Stimulated activated CD4-positive, alpha-beta T cell treated with anti-CD3 and anti-CD28 coated beads, Interleukin-12 subunit alpha, Interleukin-12 subunit beta, amount 100 ng/mL, for 4 hours (primary cell): ENCODE measurements around the gene DNAJB9.

Source experiments
- DNase-seq: peaks from one replicate; pipeline ENCODE4 v3.0.0-alpha.2; 2020

The DNAJB9 gene

GRCh38 chr7:108570146-108570755, 577 bp downstream of the DNAJB9 start:
- DNase-seq, result peak; percentile 17

DNA sequence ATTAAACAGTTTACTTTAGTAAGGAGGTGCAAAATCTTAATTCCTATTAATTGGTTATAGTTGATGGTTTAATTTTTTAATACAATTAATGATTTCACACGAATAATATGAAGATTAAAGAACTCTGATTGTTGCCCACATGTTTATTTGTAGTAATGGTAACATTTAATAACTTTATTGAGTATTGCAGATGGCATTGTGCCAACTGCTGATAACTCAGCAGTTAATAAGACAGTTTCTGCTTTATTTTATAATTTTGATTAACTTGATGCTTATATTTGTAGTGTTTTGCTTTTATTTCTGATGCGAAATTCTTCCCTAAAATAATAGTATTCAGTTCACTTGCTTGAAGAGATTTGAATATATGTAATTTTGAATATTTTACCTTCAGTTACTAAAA, 2.8 kb downstream of the DNAJB9 start:
- no peak for DNase-seq

DNA sequence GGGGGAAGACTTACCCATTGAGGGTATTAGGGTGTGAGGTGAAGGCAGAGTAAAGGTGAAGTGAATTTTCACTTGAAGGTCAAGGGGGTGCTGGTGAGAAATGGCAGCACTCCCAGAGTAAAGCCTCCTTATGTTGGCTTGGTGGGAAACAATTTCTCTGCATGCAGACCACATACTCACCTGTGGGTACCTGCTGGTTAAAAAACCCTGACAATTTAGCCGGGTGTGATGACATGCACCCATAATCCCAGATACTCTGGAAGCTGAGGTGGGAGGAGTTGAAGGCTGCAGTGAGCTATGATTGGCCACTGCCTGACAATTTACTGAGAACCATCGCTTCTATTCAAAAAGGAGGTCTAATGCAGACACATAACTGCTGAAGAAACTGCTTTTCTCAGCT, 5.5 kb downstream of the DNAJB9 start:
- DNase-seq, result no peak

DNA sequence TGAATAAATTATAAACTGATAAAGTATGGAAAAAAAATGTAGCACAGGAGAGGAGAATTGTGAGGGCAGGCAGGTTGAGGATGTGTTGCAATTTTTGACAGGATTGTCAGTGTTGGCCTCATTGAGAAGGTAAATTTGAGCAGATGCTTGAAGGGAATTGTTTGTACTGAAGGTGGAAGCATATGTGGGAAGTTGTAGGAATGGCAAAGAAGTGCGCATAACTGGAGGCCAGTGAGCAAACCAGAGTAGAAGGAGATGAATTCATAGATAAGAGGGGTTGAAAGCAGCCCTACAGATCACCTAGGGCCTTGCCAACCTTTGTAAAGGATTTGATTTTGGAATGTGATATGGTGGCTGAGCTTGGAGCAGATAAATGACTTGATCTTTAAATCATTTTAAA, 6.4 kb downstream of the DNAJB9 start:
- no peak for DNase-seq

DNA sequence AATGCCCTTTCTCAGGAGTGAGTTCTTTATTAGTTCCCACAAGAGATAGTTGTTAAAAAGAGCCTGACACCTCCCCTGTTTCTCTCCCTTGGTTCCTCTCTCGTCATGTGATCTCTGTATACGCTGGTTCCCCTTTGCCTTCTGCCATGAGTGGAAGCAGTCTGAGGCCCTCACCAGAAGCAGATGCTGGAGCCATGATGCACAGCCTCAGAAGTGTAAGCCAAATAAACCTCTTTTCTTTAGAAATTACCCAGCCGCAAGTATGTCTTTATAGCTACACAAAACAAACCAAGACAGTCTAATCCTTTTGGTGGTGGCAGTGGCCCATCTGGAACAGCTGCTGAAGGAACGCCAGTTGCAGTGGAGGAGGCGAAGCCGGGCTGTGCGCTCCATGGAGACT, 9.3 kb downstream of the DNAJB9 start:
- DNase-seq, result no peak

- no peak for DNase-seq
Observed at GRCh38 chr7:108580298-108580697, 10.6 kb downstream of the DNAJB9 start.

- DNase-seq, result no peak
Observed at GRCh38 chr7:108581655-108582491, 12.2 kb downstream of the DNAJB9 start.

DNA sequence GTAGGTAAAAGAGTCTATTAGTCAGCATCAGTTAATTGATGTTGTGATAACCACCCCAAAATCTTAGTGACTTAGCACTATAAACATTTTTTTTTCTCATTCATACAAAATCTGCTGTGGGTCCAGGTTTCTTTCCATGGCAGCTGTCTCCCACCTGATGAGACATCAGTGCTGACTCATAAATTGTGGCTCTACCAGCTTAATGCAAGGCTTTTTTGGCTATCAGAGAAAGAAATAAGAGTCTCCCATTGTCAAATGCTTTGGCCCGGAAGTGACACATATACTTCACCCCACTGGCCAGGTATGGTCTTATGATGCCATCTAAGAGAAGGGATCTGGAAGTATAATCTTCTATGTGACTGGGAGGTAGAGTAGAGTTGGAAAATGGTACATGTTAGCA, 14.5 kb downstream of the DNAJB9 start:
- DNase-seq, result no peak

DNA sequence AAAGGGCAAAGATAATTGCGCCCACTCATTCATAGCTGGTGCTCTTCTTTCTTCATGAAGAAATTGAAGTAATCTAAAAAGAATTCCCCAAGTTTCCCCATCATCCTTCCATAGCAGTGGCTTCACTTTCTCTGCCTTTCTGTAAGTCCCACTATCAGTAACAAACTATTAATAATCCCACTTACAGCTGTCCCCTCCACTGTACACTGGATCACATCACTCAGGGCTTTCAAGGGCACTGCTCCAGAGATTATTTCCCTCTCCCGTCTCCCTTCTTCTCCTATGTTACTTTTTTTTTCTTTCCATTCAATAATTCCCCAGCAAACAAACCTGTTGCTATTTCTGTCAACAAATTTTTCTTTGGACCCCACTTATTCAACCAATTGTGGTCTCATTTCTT, 16.2 kb downstream of the DNAJB9 start:
- no peak for DNase-seq

DNA sequence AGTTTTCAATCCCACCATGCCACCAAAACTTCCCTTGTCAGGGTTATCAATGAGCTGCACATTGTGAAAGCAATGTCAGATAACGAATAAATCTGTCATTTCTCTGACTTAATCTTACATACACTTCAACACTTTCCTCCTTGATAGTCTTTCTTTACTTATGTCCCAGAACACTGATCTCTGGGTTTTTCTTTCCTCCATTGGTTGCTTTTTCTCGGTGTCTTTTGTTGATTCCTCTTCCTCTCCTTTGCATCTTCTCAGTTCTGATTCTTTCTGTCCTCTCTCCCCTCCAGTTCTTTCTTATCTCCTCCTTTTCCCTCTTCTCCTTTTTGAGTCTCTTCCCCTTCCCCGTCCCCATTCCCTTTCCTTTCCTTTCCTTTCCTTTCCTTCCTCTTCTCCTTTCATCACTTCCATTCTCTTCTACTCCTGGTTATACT, 16.6 kb downstream of the DNAJB9 start:
- DNase-seq, result no peak

DNA sequence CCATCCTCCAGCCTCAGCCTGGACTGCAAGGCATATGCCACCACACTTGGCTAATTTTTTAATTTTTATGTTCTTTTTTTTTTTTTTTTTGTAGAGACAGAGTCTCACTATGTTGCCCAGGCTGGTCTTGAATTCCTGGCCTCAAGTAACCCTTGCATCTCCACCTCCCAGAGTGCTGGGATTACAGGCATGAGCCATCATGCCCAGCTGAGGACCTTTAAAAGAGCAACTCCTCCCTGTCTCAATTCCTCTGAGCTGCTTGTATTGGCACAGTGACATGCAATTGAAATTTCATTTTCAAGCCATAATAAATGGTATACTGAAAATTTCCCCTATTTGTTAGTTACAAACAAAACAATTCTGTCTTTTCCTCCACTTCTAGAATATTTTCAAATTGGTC, 19.5 kb downstream of the DNAJB9 start:
- no peak for DNase-seq

DNA sequence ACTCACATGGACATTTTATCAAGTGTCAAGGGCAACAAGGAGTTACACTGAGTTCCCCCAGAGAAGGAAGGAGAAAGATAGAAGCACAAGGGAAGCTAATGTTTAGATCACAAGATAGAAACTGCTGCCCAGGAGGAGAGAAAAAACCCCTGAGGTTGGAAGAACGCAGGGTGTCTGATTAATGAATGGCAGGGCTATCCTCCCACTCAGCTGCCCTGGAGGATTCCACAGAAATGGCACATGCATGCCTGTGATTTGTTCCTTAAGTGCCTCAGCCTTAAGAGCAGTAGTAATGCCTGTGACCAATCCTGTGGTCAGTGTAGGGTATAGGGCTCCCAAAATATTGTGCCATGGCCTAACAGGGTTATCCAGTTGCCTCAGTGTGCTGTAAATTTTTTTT, 20.2 kb downstream of the DNAJB9 start:
- no peak for DNase-seq

- DNase-seq, result no peak
Observed at GRCh38 chr7:108590606-108591005, 20.9 kb downstream of the DNAJB9 start.

DNA sequence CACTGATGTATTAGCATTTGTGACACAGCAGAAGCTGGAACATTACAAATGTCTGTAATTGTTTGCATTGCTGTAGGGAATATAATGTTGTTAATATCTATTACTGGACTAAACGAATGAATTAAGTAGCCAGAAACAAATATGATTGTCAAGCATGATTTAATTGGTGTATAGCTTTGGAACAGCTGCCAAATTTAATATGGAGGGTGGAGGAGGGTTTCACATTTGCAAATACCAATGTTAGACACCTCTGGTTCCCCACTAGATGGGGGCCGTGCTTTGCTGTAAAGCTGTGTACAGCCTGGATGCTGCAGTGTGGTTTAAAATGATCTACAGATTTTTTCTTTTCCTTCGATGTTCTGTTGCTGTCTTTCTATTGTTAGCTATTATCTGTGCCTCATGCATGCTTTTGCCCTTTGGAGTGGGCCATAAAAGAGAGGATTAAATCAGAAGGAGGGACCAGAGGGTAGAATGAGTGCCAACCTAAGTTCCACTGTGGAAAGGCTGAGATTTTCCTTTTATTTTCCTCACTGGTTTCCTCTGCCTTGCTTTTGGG, 23.1 kb downstream of the DNAJB9 start:
- no peak for DNase-seq

GRCh38 chr7:108596560-108596959, 26.9 kb downstream of the DNAJB9 start:
- DNase-seq, result no peak

- DNase-seq, result no peak
Observed at GRCh38 chr7:108598153-108598552, 28.5 kb downstream of the DNAJB9 start.

DNA sequence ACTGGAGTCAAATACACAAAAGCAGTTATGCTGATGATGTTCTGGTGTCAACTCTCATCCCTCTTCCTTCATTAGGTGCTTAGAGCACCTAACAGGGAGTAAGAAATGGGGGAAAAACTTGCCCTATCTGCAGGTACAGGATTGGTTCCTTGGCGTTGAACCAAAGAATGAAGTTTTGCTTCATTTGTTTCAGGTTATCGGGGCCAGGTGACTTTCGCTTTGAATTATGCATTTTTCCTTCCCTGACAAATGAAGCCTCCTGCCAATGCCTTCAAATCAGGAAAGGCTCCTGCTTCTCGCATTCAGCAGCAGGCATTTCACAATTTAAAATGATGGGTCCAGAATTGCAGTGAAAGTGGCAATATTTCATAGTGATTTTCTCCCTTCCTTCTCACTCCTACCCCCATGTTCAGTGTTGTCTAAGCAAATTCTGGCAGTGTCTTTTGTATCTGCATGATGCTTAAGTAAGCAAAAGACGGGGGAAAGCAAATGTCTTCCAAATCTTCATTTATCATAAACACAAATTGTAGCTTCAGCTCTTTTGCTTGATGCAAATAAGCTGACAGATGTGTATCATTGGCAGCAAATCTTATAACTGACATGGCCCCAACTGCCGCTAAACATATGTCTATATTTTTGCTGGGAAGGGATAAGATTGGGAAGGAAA, 29.4 kb downstream of the DNAJB9 start:
- no peak for DNase-seq

DNA sequence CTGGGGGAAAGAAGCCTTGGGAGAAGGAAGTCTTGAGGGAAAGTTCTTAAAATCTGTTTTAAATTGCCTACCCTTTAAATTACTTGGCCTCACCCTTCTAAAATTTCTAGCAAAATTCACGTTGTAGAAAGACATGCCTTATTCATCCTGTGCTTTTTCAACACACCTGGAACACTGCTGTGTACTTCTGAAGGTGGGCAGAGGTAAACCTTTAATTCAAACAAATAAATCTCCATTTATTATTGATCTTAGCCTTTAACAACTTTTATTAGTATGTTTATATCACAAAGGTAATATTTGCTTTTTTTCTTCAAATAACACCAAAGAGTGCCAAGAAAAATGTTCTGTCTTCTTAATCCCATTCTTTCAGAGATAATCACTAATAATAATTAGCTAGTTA, 30.7 kb downstream of the DNAJB9 start:
- no peak for DNase-seq

- no peak for DNase-seq
Observed at GRCh38 chr7:108603656-108604306, 34.1 kb downstream of the DNAJB9 start.

DNA sequence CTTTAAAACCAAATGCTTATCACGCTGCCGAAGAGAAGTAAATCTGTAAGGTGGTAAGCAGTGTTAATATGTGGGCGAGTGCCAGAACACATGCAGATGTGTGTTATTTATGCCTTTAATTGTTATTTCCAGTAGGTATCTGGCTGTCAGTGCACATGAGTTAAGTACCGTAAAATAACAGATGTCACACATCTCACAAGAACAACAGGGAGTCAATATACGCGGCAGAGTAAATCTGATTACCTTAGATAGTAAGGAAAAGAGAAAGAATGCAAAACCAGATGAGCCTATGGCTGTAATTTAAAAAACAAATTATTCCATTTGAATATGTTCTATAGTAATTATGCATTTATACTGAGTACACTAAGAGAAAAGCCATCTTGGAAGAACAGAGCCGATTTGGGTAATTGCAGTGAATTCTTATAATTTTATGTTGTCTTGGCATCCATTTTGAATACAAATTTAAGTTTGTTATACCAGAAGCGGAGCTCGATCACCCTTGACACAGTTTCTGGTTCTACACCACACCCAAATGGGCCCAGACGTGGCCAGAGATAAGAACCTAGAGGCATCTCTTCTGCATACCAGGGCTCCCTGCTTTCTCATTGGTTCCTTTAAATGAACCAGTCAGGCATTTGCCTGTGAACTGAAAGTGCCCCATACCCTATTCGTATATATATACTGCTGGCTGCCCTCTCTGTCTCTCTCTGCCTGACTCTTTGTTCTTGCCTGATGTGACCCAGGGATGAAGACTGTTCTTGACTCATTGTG, 34.8 kb downstream of the DNAJB9 start:
- DNase-seq, result no peak

- DNase-seq, result no peak
Observed at GRCh38 chr7:108605559-108606201, 36.0 kb downstream of the DNAJB9 start.

GRCh38 chr7:108609643-108610042, 40.0 kb downstream of the DNAJB9 start:
- DNase-seq, result no peak
